Fibroblast of lung (primary cell): ENCODE results near the gene MAP3K9. TPM values are rescaled to one million over a fixed set of nuclear protein-coding genes. Genes with fewer than 3 reads are reported as not detected.

ENCODE experiments used
- DNase-seq, 2 donors: peaks; one replicate each; pipeline versions ENCODE4 v3.0.0 to v3.0.0-alpha.2; 2010; ENCODE audit warnings: low read depth in 2 of 2
- H2AFZ ChIP-seq: 2 replicates; pipeline ENCODE4 v1.5.1; 2012; ENCODE audit warnings: low read length, control low read depth, inconsistent platforms
- H3K27ac ChIP-seq: 2 replicates; pipeline ENCODE4 v1.5.1; 2011; ENCODE audit warnings: low read length, control low read depth; ENCODE audit not compliant: insufficient read depth
- H3K27me3 ChIP-seq: 2 replicates; pipeline ENCODE4 v1.5.1; 2011; ENCODE audit warnings: mild to moderate bottlenecking, low read length; ENCODE audit not compliant: control insufficient read depth, insufficient read depth
- H3K36me3 ChIP-seq: 2 replicates; pipeline ENCODE4 v1.5.1; 2011; ENCODE audit warnings: low read length; ENCODE audit not compliant: control insufficient read depth, insufficient read depth
- H3K4me1 ChIP-seq: 2 replicates; pipeline ENCODE4 v1.5.1; 2011; ENCODE audit warnings: low read length; ENCODE audit not compliant: control insufficient read depth, insufficient read depth; ENCODE audit errors: extremely low read depth
- H3K4me2 ChIP-seq: 2 replicates; pipeline ENCODE4 v1.5.1; 2011; ENCODE audit warnings: low read length, control low read depth; ENCODE audit not compliant: insufficient read depth; ENCODE audit errors: extremely low read depth
- H3K4me3 ChIP-seq, 4 experiments: fragments of 200-600 bp in 1 of 4; sonication (generic) in 1 of 4; replicated peaks in 1 of 4; 2 replicates each; pipeline ENCODE4 v1.5.1; 2011 to 2016; ENCODE audit warnings: low read length in 4 of 4, low read depth in 3 of 4, mild to moderate bottlenecking in 3 of 4, control low read depth in 2 of 4, inconsistent platforms in 1 of 4, mixed read lengths in 1 of 4; ENCODE audit not compliant: insufficient read depth in 1 of 4; ENCODE audit errors: control extremely low read depth in 1 of 4
- H3K79me2 ChIP-seq: 2 replicates; pipeline ENCODE4 v1.5.1; 2012; ENCODE audit warnings: mild to moderate bottlenecking, low read length, inconsistent platforms; ENCODE audit not compliant: control insufficient read depth, insufficient read depth
- H3K9ac ChIP-seq: 2 replicates; pipeline ENCODE4 v1.5.1; 2011; ENCODE audit warnings: mild to moderate bottlenecking, low read length, control low read depth; ENCODE audit not compliant: insufficient read depth
- H3K9me3 ChIP-seq: 2 replicates; pipeline ENCODE4 v1.5.1; 2012; ENCODE audit warnings: low read depth, low read length; ENCODE audit not compliant: control insufficient read depth, insufficient read depth
- H4K20me1 ChIP-seq: 2 replicates; pipeline ENCODE4 v1.5.1; 2011; ENCODE audit warnings: low read length; ENCODE audit not compliant: control insufficient read depth, insufficient read depth; ENCODE audit errors: extremely low read depth
- EZH2 ChIP-seq: IDR thresholded peaks from 2 replicates; pipeline ENCODE4 v1.5.1; 2012; ENCODE audit warnings: low read length, control low read depth, mild to moderate bottlenecking; ENCODE audit errors: missing control alignments
- polyA plus RNA-seq, 2 donors: library from polyadenylated mRNA; depleted of rRNA in 1 of 2; stranded (reverse) in 1 of 2; unstranded in 1 of 2; fragments of >200 nt; gene quantifications; 2 replicates each; pipeline ENCODE4 v1.2.1, GENCODE V29; 2011 to 2012; ENCODE audit warnings: missing spikeins in 1 of 2
- total RNA-seq: library from RNA; depleted of rRNA; stranded (reverse); fragments of >200 nt; gene quantifications from 2 replicates; pipeline ENCODE4 v1.2.1, GENCODE V29; 2014
- TF ChIP-seq, protein P1 (sequence below), 2 donors: IDR thresholded peaks in 1 of 2; conservative IDR thresholded peaks in 1 of 2; 1 replicate in 1 of 2; 2 replicates in 1 of 2; pipeline ENCODE4 v1.5.1; 2011 to 2012; ENCODE audit warnings: low read length in 2 of 2, control low read depth in 1 of 2, inconsistent platforms in 1 of 2, low read depth in 1 of 2, mild to moderate bottlenecking in 1 of 2

The MAP3K9 gene
- total and polyA plus RNA-seq, 2 donors (not counting 1 experiment from before 2014, with no cell fraction given) = 0.17 to 0.27 TPM

GRCh38 chr14:70830998-70831781, 21.9 kb upstream of the MAP3K9 start:
- Histone ChIP-seq H3K9me3 (no peaks in the 10 kb centered on the region), H3K4me3 (no peak overlapping the region), H3K27me3 (no peaks in the 10 kb centered on the region), H3K4me2 (no peak overlapping the region), H4K20me1 (no peaks in the 10 kb centered on the region), H3K4me1 (no peaks in the 10 kb centered on the region), H3K79me2 (no peaks in the 10 kb centered on the region), H3K9ac (no peak overlapping the region), H3K36me3 (no peaks in the 10 kb centered on the region), H3K27ac (no peak overlapping the region), H2AFZ (no peak overlapping the region)
- TF ChIP-seq, protein P1, sequence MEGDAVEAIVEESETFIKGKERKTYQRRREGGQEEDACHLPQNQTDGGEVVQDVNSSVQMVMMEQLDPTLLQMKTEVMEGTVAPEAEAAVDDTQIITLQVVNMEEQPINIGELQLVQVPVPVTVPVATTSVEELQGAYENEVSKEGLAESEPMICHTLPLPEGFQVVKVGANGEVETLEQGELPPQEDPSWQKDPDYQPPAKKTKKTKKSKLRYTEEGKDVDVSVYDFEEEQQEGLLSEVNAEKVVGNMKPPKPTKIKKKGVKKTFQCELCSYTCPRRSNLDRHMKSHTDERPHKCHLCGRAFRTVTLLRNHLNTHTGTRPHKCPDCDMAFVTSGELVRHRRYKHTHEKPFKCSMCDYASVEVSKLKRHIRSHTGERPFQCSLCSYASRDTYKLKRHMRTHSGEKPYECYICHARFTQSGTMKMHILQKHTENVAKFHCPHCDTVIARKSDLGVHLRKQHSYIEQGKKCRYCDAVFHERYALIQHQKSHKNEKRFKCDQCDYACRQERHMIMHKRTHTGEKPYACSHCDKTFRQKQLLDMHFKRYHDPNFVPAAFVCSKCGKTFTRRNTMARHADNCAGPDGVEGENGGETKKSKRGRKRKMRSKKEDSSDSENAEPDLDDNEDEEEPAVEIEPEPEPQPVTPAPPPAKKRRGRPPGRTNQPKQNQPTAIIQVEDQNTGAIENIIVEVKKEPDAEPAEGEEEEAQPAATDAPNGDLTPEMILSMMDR (conservative IDR thresholded peaks at IDR 0.05 in 1 of 2, IDR thresholded peaks at IDR 0.05 in 1 of 2; ENCODE audit: low read depth in 1 of 2, low read length in 2 of 2) = no peak
- TF ChIP-seq EZH2 = no peak
- DNase-seq = no peak

GRCh38 chr14:70828188-70828587, 18.9 kb upstream of the MAP3K9 start:
- Histone ChIP-seq H3K36me3 (no peaks in the 10 kb centered on the region), H4K20me1 (no peaks in the 10 kb centered on the region), H3K9me3 (no peaks in the 10 kb centered on the region), H3K4me3 (no peak overlapping the region), H3K27me3 (no peaks in the 10 kb centered on the region), H3K4me1 (no peaks in the 10 kb centered on the region), H2AFZ (no peak overlapping the region), H3K79me2 (no peaks in the 10 kb centered on the region), H3K4me2 (no peak overlapping the region), H3K27ac (no peak overlapping the region), H3K9ac (no peak overlapping the region)
- no peak for DNase-seq
- TF ChIP-seq, protein P1 (conservative IDR thresholded peaks at IDR 0.05 in 1 of 2, IDR thresholded peaks at IDR 0.05 in 1 of 2; ENCODE audit: low read depth in 1 of 2, low read length in 2 of 2) = no peak
- TF ChIP-seq EZH2 = no peak

GRCh38 chr14:70827752-70828151, 18.4 kb upstream of the MAP3K9 start:
- Histone ChIP-seq H3K4me3 (no peak overlapping the region), H4K20me1 (no peaks in the 10 kb centered on the region), H2AFZ (no peak overlapping the region), H3K9ac (no peak overlapping the region), H3K36me3 (no peaks in the 10 kb centered on the region), H3K27me3 (no peaks in the 10 kb centered on the region), H3K4me2 (no peak overlapping the region), H3K27ac (no peak overlapping the region), H3K79me2 (no peaks in the 10 kb centered on the region), H3K4me1 (no peaks in the 10 kb centered on the region), H3K9me3 (no peaks in the 10 kb centered on the region)
- no peak for TF ChIP-seq EZH2
- TF ChIP-seq, protein P1 (conservative IDR thresholded peaks at IDR 0.05 in 1 of 2, IDR thresholded peaks at IDR 0.05 in 1 of 2; ENCODE audit: low read depth in 1 of 2, low read length in 2 of 2) = no peak
- DNase-seq = no peak
